C4-2B (cell line): ENCODE results near the gene SRF.

ENCODE experiments used
- H3K27ac ChIP-seq: fragments of 450-650 bp; 2 replicates; pipeline ENCODE4 v1.5.1; 2017
- CTCF ChIP-seq: fragments of 450-650 bp; conservative IDR thresholded peaks from 2 replicates; pipeline ENCODE4 v1.5.1; 2017; ENCODE audit warnings: mild to moderate bottlenecking
- ZFX ChIP-seq: fragments of 450-650 bp; IDR thresholded peaks from 2 replicates; pipeline ENCODE4 v1.6.1; 2017

The SRF gene

DNA sequence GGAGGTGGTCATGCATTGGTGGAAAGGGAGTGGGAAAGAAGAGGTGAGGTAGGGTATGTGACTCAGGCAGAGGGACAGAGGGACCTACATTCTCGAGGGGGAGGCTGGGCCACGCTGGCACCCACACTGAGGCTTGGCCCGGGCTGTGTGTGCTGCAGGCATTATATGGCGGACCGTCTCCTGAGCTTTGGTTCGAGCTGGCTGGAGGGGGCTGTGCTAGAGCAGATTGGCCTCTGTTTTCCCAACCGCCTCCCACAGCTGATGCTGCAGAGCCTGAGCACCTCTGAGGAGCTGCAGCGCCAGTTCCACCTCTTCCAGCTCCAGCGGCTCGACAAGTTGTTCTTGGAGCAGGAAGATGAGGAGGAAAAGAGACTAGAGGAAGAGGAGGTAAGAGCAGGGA lies 34.8 kb downstream of the SRF start:
- no peak overlapping the region for H3K27ac ChIP-seq
- TF ChIP-seq ZFX (no peak), CTCF (no peak)

- TF ChIP-seq CTCF (no peak), ZFX (no peak)
These were observed 36.2 kb downstream of the SRF start for GRCh38 chr6:43207286-43207685.

DNA sequence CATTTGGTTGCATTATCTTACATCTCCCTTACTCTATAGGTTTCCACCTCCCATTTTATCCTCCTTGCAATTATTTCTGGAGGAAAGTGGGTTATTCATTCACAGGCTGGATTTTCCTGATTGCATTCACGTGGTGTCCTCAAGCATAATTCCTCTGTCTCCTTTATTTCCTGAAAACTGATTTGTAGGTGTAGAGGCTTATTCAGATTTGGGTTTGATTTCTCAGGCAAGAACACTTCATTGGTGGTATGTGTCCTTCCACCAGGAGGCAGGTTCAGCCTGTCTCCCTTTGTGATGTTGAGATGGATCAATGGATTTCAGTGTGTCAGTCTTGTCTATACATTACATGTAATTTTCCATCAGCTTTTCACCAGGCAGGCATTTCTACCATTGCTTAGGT lies 40.9 kb downstream of the SRF start:
- no peak overlapping the region for H3K27ac ChIP-seq
- no peak for TF ChIP-seq CTCF
- TF ChIP-seq ZFX: no peak

More at GRCh38 chr6:43207286-43207685, 36.2 kb downstream of the SRF start:
- no peak overlapping the region for H3K27ac ChIP-seq

- TF ChIP-seq ZFX (no peak), CTCF (no peak)
- H3K27ac ChIP-seq: no peak overlapping the region
These were observed 42.4 kb downstream of the SRF start for GRCh38 chr6:43213431-43213830.

DNA sequence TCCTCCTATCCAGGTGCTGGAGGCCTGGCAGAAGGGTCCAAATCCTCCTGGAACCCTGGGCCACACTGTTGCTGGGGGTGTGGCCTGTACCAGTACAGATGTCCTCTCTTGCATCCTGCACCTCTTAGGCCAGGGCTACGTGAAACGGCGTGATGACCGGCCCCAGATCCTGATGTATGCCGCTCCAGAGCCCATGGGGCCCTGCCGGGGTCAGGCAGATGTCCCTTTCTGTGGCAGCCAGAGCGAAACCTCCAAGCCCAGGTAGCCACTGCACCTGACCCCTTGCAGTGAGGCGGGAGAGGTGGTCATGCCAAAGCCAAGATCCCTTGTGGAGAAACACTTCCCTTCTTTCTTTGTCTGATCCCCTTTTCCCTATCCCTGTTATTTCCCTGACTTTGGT lies 44.0 kb downstream of the SRF start:
- H3K27ac ChIP-seq: no peak overlapping the region

GRCh38 chr6:43216200-43216599 lies 45.1 kb downstream of the SRF start:
- no peak overlapping the region for H3K27ac ChIP-seq
- TF ChIP-seq ZFX: no peak
- TF ChIP-seq CTCF: no peak

More for the DNA sequence above, 44.0 kb downstream of the SRF start:
- no peak for TF ChIP-seq CTCF

DNA sequence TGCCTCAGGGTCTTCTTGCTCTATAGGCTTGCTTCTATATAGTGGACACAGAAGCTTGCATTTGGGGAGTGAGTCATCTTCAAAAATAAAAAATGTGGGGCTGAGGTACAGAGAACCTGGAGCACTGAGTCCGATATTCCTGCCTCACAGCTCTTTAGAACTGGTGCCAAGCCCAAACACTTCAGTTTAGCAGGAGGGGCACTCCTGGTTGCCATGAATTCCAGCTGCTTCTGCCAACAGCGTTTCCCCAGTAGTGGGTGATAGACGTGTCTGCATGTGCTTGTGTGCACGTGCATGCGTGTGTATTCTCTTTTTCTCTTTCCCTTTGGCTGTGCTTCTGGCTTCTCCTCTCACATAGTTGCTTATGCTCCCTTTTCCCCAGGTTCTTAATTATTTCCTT lies 46.3 kb downstream of the SRF start:
- H3K27ac ChIP-seq: no peak overlapping the region
- TF ChIP-seq ZFX: no peak
- no peak for TF ChIP-seq CTCF
